HG02759 (cell line): ENCODE data around the gene AP4S1.
"Not testable (repeated sequence)": the region's sequence is repeated elsewhere in the genome, so short reads cannot be mapped to it uniquely, and the experiment has no call there.

Source experiments
- ATAC-seq: cut with Tn5 transposase; IDR thresholded peaks from one replicate; pipeline ENCODE4 v1.9.1; 2021; ENCODE audit warnings: mild to moderate bottlenecking, moderate library complexity; ENCODE audit not compliant: unreplicated experiment

AP4S1 gene

GRCh38 chr14:31038521-31039166, 13.2 kb downstream of the AP4S1 start:
- no peak for ATAC-seq

DNA sequence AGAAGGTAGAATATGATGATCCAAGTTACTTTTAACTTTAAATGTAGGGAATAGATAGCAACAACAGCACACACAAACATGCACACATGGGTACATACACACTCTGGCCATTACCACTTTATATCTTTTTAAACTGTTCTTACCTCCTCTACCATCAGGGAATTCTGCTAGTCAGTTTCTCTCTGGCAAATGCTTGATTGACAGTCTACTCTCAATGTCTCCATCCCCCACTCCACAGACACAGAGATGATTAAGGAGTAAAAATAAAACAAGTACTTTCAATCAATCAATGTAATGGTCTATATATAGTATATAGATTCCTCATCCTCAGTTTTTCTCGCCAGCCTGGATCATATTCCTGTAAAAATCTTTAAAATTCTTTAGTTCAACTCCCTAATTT, 16.9 kb downstream of the AP4S1 start:
- ATAC-seq: no peak

GRCh38 chr14:31042893-31043292, 17.4 kb downstream of the AP4S1 start:
- ATAC-seq: not testable (repeated sequence)

DNA sequence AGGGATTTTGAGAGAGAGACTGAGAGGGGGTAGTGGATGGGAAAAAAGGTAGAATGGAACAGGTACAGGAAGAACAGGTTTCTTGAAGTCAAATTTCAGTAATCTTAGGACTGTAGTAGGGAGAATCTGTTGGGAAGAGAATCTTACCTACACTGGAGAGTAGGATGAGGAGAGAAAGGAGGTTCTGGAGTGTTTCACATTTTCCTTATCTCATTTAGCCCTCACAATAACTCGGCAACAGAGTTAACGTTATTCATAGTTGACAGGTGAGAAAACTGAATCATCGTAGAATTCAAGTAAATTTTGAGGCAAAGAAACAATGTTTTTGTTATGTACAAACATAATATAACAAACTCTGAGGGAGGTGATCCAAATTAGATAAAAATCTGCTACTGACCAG, 17.9 kb downstream of the AP4S1 start:
- ATAC-seq: no peak

GRCh38 chr14:31045501-31046080, 20.1 kb downstream of the AP4S1 start:
- no peak for ATAC-seq

DNA sequence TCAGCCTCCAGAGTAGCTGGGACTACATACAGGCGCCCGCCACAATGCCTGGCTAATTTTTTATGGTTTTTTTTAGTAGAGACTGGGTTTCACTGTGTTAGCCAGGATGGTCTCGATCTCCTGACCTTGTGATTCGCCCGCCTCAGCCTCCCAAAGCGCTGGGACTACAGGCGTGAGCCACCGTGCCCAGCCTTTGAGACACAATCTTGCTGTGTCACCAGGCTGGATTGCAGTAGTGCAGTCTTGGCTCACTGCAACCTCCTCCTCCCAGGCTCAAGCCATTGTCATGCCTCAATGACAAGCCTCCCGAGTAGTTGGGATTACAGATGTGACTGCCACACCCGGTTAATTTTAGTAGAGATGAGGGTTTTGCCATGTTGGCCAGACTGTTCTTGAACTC, 22.1 kb downstream of the AP4S1 start:
- ATAC-seq: no peak

- no peak for ATAC-seq
Measured at GRCh38 chr14:31051023-31051422, 25.6 kb downstream of the AP4S1 start.

- no peak for ATAC-seq
Measured at GRCh38 chr14:31051511-31051910, 26.1 kb downstream of the AP4S1 start.

- ATAC-seq: not testable (repeated sequence)
Measured at GRCh38 chr14:31052905-31053586, 27.6 kb downstream of the AP4S1 start.

- no peak for ATAC-seq
Measured at GRCh38 chr14:31057035-31057434, 31.6 kb downstream of the AP4S1 start.

DNA sequence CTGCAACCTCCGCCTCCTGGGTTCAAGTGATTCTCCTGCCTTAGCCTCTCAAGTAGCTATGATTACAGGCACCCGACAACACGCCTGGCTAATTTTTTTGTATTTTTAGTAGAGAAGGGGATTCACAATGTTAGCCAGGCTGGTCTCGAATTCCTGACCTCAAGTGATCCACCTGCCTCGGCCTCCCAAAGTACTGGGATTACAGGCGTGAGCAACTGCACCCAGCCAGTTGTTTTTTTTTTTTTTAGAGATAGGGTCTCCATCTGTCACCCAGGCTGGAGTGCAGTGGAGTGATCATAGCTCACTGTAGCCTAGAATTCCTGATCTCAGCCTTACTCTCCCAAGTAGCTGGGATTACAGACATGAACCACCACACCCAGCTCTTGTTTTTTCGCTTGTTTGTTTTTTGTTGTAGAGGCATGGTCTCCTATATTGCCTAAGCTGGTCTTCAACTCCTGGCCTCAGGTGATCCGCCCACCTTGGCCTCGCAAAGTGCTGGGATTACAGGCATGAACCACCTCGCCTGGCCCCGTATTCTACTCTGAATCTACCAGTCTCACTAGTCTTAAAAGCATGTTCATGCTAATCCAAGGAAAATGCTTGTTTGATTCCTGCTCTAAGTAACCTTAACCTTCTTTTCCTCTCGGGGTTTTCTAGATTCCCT, 32.4 kb downstream of the AP4S1 start:
- no peak for ATAC-seq

GRCh38 chr14:31059152-31059924, 33.9 kb downstream of the AP4S1 start:
- no peak for ATAC-seq

- no peak for ATAC-seq
Measured at GRCh38 chr14:31060253-31060875, 34.9 kb downstream of the AP4S1 start.

DNA sequence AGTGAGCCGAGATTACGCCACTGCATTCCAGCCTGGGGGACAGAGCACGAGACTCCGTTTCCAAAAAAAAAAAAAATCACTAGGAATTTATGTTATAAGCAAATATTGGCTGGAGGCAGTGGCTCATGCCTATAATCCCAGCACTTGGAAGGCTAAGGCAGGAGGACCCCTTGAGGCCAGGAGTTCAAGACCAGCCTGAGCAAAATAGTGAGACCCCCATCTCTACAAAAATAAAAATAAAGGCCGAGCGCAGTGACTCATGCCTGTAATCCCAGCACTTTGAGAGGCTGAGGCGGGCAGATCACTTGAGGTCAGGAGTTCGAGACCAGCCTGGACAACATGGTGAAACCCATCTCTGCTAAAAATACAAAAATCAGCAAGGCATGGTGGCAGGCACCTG, 37.5 kb downstream of the AP4S1 start:
- ATAC-seq: not testable (repeated sequence)

GRCh38 chr14:31068235-31068634, 42.8 kb downstream of the AP4S1 start:
- peak; percentile 44 for ATAC-seq

DNA sequence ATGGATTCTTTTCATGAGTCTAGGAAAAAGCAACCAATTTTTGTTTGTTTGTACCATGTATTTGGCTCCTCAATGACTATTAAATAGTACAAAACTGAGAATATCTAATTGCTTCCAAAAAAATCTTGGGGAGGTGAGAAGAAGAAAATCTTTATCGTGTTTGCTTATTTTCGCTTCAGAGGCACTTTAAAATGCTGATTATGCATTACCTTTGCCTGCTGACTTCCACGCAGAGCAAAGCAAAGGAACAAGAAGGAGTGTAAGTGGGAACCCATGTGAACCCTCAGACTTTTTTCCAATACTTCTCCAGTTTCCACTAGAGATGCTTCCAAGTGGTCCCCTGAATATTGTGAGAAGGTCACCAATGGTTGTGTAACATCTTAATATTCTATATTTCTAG, 43.9 kb downstream of the AP4S1 start:
- no peak for ATAC-seq

DNA sequence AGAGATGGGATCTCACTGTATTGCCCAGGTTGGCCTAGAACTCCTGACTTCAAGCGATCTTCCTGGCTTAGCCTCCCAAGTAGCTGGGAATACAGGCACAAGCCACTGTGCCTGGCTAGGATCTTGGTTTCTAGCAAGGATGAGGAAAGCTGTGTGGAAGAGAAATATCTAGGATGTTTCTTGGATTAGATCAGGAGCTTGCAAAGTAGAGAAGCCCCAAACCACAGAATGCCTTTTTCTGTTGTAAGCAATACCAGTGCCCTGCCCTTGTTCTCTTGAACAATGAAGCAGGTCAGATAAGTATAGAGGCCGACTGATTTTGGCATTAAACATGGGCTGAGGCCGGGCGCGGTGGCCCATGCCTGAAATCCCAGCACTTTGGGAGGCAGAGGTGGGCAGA, 45.0 kb downstream of the AP4S1 start:
- no peak for ATAC-seq

- no peak for ATAC-seq
Measured at GRCh38 chr14:31071151-31071550, 45.7 kb downstream of the AP4S1 start.

GRCh38 chr14:31075144-31075543, 49.7 kb downstream of the AP4S1 start:
- ATAC-seq: no peak

DNA sequence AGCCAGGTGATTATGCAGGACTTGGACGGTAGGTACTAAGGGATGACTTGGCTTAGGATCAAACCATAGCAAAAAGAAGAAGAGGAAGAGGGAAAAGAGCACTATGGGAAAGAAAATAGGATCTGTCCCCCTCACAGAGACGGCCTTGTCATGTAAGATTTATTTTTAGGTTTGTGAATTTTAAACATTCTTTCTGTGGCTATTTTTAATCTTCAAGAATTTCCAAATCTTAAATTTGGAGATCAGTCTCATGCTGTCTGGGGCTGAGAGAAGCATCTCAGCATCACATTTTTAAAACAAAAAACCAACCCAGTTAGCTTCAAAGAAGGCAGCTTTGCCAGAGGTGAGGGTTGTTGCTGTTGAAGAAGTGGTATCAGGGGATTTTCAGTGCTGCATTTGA, 53.3 kb downstream of the AP4S1 start:
- no peak for ATAC-seq

DNA sequence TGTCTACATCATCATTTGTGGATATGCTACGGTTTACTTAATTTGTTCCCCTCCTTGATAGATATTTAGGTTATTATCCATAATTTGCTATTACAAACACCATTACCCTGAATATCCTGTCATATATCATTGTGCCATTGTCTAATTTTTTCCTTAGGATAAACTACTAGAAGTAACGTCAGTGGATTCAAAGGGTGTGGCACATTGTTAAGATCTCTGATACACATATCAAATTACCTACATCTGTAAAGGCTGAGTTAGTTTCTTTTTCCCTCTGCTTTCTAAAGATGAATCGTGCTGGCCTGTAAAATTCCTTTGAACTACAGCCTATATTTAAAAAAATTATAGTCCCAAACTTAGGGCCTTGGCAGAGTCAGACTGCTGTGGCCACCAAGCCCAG, 54.6 kb downstream of the AP4S1 start:
- ATAC-seq: no peak
